GM12864 (cell line): Measurements from ENCODE around the gene KIF12.

Source experiments
- DNase-seq: peaks from one replicate; pipeline ENCODE4 v3.0.0-alpha.2; 2011; ENCODE audit warnings: low read depth
- H3K4me3 ChIP-seq: 2 replicates; pipeline ENCODE4 v1.5.1; 2011; ENCODE audit warnings: mild to moderate bottlenecking, low read depth, low read length, control low read depth
- TF ChIP-seq, protein P1 (sequence below): IDR thresholded peaks from 2 replicates; pipeline ENCODE4 v1.5.1; 2011; ENCODE audit warnings: low read depth, mild to moderate bottlenecking, moderate library complexity, low read length, control low read depth, inconsistent platforms; ENCODE audit errors: missing control alignments

Gene KIF12

DNA sequence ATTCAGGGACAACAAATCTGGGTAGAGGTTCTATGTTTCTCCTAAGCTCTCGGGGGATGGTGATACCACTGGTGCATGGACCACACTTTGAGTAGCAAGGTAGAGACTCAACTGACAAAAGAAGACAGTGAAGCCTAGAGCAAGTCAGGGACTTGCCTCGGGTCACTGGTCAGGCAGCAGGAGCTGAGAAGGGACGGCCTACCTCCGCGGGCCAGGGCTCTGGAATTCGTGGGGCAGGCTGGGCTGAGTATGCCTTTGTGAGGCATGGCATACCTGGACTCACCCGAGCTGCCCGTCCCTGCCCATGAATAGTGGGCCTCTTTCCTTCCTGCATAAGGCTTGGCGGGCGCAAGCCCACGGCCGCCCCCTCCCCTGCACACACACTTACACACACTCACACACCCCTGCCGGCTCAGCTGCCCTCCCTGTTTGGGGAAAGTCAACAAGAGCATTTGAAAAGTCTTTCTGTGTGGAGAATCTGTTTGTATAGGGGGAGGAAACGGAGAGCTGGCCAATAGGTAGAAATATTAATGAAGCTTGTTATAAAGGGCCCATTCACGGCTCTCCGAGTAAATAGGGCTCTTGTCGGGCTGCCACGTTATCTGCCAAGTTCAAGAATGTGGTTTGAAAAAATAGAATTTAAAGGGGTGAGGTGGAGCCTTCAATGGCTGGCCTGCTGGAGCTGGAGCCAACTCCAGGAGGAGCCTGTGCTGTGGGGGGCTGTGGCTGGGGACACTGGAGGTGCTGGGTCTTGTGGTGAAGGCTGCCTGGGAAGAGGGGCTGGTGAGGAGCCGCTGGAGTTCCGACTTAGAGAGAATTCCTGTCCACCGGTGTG lies 19.1 kb upstream of the KIF12 start:
- no peak for DNase-seq
- TF ChIP-seq, protein P1, sequence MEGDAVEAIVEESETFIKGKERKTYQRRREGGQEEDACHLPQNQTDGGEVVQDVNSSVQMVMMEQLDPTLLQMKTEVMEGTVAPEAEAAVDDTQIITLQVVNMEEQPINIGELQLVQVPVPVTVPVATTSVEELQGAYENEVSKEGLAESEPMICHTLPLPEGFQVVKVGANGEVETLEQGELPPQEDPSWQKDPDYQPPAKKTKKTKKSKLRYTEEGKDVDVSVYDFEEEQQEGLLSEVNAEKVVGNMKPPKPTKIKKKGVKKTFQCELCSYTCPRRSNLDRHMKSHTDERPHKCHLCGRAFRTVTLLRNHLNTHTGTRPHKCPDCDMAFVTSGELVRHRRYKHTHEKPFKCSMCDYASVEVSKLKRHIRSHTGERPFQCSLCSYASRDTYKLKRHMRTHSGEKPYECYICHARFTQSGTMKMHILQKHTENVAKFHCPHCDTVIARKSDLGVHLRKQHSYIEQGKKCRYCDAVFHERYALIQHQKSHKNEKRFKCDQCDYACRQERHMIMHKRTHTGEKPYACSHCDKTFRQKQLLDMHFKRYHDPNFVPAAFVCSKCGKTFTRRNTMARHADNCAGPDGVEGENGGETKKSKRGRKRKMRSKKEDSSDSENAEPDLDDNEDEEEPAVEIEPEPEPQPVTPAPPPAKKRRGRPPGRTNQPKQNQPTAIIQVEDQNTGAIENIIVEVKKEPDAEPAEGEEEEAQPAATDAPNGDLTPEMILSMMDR = no peak
- H3K4me3 ChIP-seq = no peak overlapping the region

DNA sequence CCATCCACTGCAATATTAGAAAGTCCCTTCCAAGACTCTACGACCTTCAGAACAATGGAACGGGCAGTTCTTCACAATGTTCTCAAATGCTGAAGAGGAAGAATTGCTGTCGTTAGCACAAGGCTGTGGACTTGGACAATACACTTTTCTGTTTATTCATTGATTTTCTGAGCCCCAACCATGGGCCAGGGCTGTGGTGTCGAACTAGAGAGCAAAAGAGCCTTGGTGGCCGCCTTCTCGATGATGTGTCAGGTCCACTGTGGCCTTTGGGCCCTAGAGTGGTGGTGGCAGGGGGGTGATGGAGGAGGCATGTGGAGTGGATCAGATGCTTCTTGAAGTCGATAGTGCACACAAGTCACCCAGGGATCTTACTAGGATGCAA lies 18.5 kb upstream of the KIF12 start:
- H3K4me3 ChIP-seq = no peak overlapping the region
- TF ChIP-seq, protein P1 = no peak
- no peak for DNase-seq

DNA sequence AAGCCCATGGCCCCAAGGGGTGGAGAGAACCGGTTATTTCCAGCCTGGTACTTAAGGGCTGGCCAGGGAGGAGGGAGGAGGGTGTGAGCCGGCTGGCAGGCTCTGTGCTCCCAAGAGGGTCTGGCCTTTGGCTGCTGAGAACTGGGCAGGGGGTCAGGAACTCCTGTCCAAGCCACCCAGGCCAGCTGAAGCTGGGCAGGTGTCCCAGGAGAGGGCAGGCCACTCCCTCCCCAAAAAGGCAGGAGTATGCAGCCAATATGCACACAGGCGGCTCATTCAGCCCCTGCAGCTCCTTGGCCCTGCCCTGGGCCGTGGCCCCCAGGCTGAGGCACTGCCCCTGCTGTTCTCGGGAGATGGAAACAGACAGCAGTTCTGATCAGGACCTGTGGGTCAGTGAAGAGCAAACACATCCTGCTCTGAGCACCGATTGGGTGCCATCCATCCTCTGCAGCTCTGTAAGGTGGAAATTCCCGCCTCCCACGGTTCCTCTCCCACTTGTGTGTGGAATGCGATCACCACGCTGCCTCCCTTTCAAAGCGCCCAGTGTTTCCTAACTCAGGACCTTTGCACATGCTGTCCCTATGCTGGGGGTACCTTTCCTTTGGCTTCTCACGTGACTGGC lies 17.1 kb upstream of the KIF12 start:
- no peak for DNase-seq
- TF ChIP-seq, protein P1 = no peak
- H3K4me3 ChIP-seq = no peak overlapping the region

DNA sequence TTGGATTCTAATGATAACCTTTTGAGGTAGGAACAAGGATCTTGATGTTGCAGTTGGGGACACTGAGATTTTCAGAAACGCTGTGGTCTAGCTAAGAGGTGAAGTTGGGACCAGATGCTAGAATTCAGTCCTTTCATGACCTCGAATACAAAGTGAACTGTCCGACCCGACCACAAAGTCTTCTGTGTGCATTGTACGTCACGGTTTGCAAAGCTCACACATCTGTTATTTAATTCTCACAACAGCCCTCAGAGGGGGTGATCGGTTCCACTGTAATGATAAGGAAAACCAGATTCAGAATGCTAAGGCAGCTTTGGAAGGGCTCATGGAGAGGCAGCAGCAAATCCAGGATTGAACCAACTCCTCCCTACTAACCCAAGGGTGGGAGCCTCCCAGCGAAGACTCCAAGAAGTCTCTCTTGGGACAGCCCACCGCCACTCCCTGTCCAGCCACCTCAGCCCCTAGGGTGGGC lies 16.6 kb upstream of the KIF12 start:
- TF ChIP-seq, protein P1 = no peak
- no peak overlapping the region for H3K4me3 ChIP-seq
- DNase-seq = no peak

DNA sequence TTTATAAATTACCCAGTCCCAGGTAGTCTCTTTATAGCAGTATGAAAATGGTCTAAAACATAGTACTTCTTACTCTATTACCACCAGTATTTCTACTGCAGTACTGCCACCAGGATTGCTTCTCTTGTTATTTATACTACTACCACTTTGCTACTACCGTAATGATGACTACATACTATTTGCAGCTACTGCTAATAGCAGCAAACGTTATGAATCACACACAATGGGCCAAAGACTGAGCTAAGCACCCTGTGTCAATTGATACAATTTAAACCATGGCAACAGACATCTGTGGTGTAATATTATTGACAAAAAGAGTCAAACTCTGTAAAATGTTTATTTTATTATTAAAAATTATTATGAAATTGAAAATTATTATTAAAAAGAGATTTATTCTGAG lies 15.3 kb upstream of the KIF12 start:
- DNase-seq = no peak
- TF ChIP-seq, protein P1 = no peak
- H3K4me3 ChIP-seq = no peak overlapping the region

DNA sequence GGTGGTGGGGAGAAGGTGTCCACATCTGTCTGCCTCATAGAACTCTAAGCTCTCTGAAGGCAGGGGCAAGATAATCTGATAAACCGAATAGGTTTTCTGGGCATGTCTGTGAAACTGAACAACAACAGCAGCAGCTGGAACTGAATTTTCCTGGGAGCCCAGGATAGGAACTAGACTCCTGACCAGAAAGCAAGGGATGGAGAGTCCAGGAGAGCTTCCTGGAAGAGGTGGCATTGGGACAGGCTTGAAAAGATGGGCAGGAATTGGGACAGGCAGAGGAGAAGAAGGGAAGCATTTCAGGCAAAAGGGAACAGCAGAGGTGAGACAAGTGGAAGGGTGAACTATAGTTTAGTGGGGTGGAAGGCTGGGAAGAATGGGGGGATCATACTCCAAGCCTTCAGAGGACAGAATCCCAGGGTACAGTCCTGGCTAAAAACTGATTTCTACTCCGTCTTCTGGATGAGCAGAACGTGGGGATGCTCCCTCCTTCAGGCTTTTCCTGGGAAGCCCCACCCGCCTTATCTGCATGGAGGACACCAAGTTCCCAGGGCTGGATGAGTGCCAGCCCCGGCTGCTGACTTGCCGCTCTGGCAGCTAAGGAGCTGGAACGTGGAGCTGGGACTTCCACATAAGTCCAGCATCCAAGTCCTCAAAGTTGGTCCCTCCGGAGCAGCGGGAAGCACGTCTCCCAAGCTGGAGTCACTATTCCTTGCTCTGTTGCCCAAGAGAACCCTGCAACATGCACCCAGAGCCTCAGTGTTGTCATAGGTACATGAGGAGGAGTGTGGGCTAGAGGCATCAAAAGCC lies 13.9 kb upstream of the KIF12 start:
- H3K4me3 ChIP-seq = no peak overlapping the region
- TF ChIP-seq, protein P1 = no peak
- DNase-seq = no peak
